Astrocyte (in vitro differentiated cells and primary cell): ENCODE measurements around the gene SH3BP2. TPM values are rescaled to one million over a fixed set of nuclear protein-coding genes. Genes with fewer than 3 reads are reported as not detected.

Source experiments
- DNase-seq: peaks from one replicate; pipeline ENCODE4 v3.0.0-alpha.2; 2010; ENCODE audit warnings: low read depth
- FAIRE-seq: peaks from 2 replicates; lab custom pipeline; 2011; peaks lifted over from hg19 to GRCh38; lab: Jason Lieb, UNC
- H2AFZ ChIP-seq: 2 replicates; pipeline ENCODE4 v1.6.0; 2012; ENCODE audit warnings: low read depth, low read length, inconsistent platforms
- H3K27ac ChIP-seq: 2 replicates; pipeline ENCODE4 v1.5.1; 2011; ENCODE audit warnings: low read depth, low read length, inconsistent platforms
- H3K27me3 ChIP-seq: 2 replicates; pipeline ENCODE4 v1.6.0; 2011; ENCODE audit warnings: low read length, inconsistent platforms; ENCODE audit not compliant: insufficient read depth
- H3K36me3 ChIP-seq: 2 replicates; pipeline ENCODE4 v1.5.1; 2011; ENCODE audit warnings: low read length, inconsistent platforms; ENCODE audit not compliant: insufficient read depth
- H3K4me1 ChIP-seq: 2 replicates; pipeline ENCODE4 v1.5.1; 2011; ENCODE audit warnings: low read length, inconsistent platforms; ENCODE audit not compliant: insufficient read depth
- H3K4me2 ChIP-seq: 2 replicates; pipeline ENCODE4 v1.6.0; 2012; ENCODE audit warnings: low read length, inconsistent platforms
- H3K4me3 ChIP-seq: 2 replicates; pipeline ENCODE4 v1.5.1; 2011; ENCODE audit warnings: low read depth, mild to moderate bottlenecking, low read length, inconsistent platforms; ENCODE audit not compliant: insufficient read depth
- H3K79me2 ChIP-seq: 2 replicates; pipeline ENCODE4 v1.6.0; 2012; ENCODE audit warnings: mild to moderate bottlenecking, low read length, inconsistent platforms; ENCODE audit not compliant: insufficient read depth
- H3K9ac ChIP-seq: 2 replicates; pipeline ENCODE4 v1.6.0; 2012; ENCODE audit warnings: mild to moderate bottlenecking, low read length, inconsistent platforms
- H3K9me3 ChIP-seq: 2 replicates; pipeline ENCODE4 v1.5.1; 2012; ENCODE audit warnings: low read depth, mild to moderate bottlenecking, low read length, inconsistent platforms; ENCODE audit not compliant: insufficient read depth
- H4K20me1 ChIP-seq: 2 replicates; pipeline ENCODE4 v1.6.0; 2012; ENCODE audit warnings: low read length, inconsistent platforms; ENCODE audit not compliant: insufficient read depth
- H3K27ac Mint-ChIP-seq: one replicate; pipeline ENCODE4 v1.8.0; 2021; ENCODE audit warnings: mild to moderate bottlenecking, mixed read lengths; ENCODE audit not compliant: unreplicated experiment
- H3K27me3 Mint-ChIP-seq: one replicate; pipeline ENCODE4 v1.8.0; 2021; ENCODE audit warnings: low read depth, mixed read lengths; ENCODE audit not compliant: unreplicated experiment
- H3K36me3 Mint-ChIP-seq: one replicate; pipeline ENCODE4 v1.8.0; 2021; ENCODE audit warnings: low read depth, mixed read lengths; ENCODE audit not compliant: unreplicated experiment
- H3K4me1 Mint-ChIP-seq: one replicate; pipeline ENCODE4 v1.8.0; 2021; ENCODE audit warnings: low read depth, mixed read lengths; ENCODE audit not compliant: unreplicated experiment
- H3K4me3 Mint-ChIP-seq: one replicate; pipeline ENCODE4 v1.8.0; 2021; ENCODE audit warnings: mild to moderate bottlenecking, moderate library complexity, mixed read lengths; ENCODE audit not compliant: unreplicated experiment
- H3K9me3 Mint-ChIP-seq: one replicate; pipeline ENCODE4 v1.8.0; 2021; ENCODE audit warnings: mild to moderate bottlenecking, mixed read lengths; ENCODE audit not compliant: unreplicated experiment
- CTCF ChIP-seq: IDR thresholded peaks from 2 replicates; pipeline ENCODE4 v1.5.1; 2011; ENCODE audit warnings: low read depth, mild to moderate bottlenecking, inconsistent platforms, low read length, moderate library complexity; ENCODE audit not compliant: insufficient read depth
- EZH2 ChIP-seq: IDR thresholded peaks from 2 replicates; pipeline ENCODE4 v1.6.1; 2012; ENCODE audit warnings: mild to moderate bottlenecking, low read length, inconsistent platforms; ENCODE audit not compliant: insufficient read depth
- total RNA-seq: library from RNA; stranded (reverse); gene quantifications from 2 replicates; pipeline ENCODE4 v1.2.1, GENCODE V29; 2021

Gene SH3BP2
- total RNA-seq, 1 donor from 2014 or later = 33.7 TPM

GRCh38 chr4:2867758-2868491 lies 75.0 kb downstream of the SH3BP2 start:
- Mint-ChIP-seq H3K4me3 (peak overlapping the region; percentile 66), H3K9me3 (no peaks in the 10 kb centered on the region), H3K4me1 (peaks cover 46% of the 10 kb centered on the region), H3K36me3 (peaks cover 3% of the 10 kb centered on the region), H3K27me3 (no peaks in the 10 kb centered on the region), H3K27ac (no peak overlapping the region)
- Histone ChIP-seq H2AFZ (no peak overlapping the region), H3K79me2 (peaks cover 98% of the 10 kb centered on the region), H3K27me3 (no peaks in the 10 kb centered on the region), H3K36me3 (no peaks in the 10 kb centered on the region), H4K20me1 (peaks cover 94% of the 10 kb centered on the region), H3K9me3 (no peaks in the 10 kb centered on the region), H3K4me2 (peak overlapping the region; percentile 75), H3K9ac (peak overlapping the region; percentile 14), H3K4me1 (peaks cover 28% of the 10 kb centered on the region), H3K27ac (peak overlapping the region; percentile 12), H3K4me3 (peak overlapping the region; percentile 15)
- FAIRE-seq (no peak), DNase-seq (no peak)
- TF ChIP-seq EZH2 (no peak), CTCF (no peak)

GRCh38 chr4:2868877-2869487 lies 76.1 kb downstream of the SH3BP2 start:
- H3K9ac ChIP-seq = no peak overlapping the region
- no peak for DNase-seq
- no peaks in the 10 kb centered on the region for H3K27me3 ChIP-seq
- peak overlapping the region; percentile 75 for H3K4me2 ChIP-seq
- H3K4me1 ChIP-seq = peaks cover 28% of the 10 kb centered on the region
- FAIRE-seq = no peak
- no peak overlapping the region for H3K4me3 ChIP-seq
- H3K27ac ChIP-seq = no peak overlapping the region
- Mint-ChIP-seq H3K27ac (peak overlapping the region; percentile 34), H3K4me1 (peaks cover 46% of the 10 kb centered on the region), H3K9me3 (no peaks in the 10 kb centered on the region), H3K4me3 (no peak overlapping the region), H3K27me3 (no peaks in the 10 kb centered on the region), H3K36me3 (peaks cover 3% of the 10 kb centered on the region)
- peaks cover 98% of the 10 kb centered on the region for H3K79me2 ChIP-seq
- TF ChIP-seq EZH2 = no peak
- no peak for TF ChIP-seq CTCF
- H3K36me3 ChIP-seq = no peaks in the 10 kb centered on the region
- no peaks in the 10 kb centered on the region for H3K9me3 ChIP-seq
- no peak overlapping the region for H2AFZ ChIP-seq
- H4K20me1 ChIP-seq = peaks cover 93% of the 10 kb centered on the region

- Histone ChIP-seq H4K20me1 (peaks cover 90% of the 10 kb centered on the region), H3K27me3 (no peaks in the 10 kb centered on the region), H3K4me3 (no peak overlapping the region), H3K9me3 (no peaks in the 10 kb centered on the region), H3K4me2 (no peak overlapping the region), H3K27ac (no peak overlapping the region), H3K36me3 (no peaks in the 10 kb centered on the region), H2AFZ (no peak overlapping the region), H3K79me2 (peaks cover 98% of the 10 kb centered on the region), H3K9ac (no peak overlapping the region), H3K4me1 (peaks cover 28% of the 10 kb centered on the region)
- H3K27me3 Mint-ChIP-seq = no peaks in the 10 kb centered on the region
- TF ChIP-seq EZH2 = no peak
- no peak for TF ChIP-seq CTCF
- FAIRE-seq (no peak), DNase-seq (no peak)
- no peak overlapping the region for H3K27ac Mint-ChIP-seq
- no peaks in the 10 kb centered on the region for H3K9me3 Mint-ChIP-seq
- H3K4me3 Mint-ChIP-seq = no peak overlapping the region
- H3K4me1 Mint-ChIP-seq = peaks cover 46% of the 10 kb centered on the region
- peaks cover 3% of the 10 kb centered on the region for H3K36me3 Mint-ChIP-seq
Observed at GRCh38 chr4:2869659-2870058, 76.8 kb downstream of the SH3BP2 start.
